ENCODE results near the gene GGTLC2. TPM values are rescaled to one million over a fixed set of nuclear protein-coding genes. Genes with fewer than 3 reads are reported as not detected.
A peak's percentile ranks its signal among the peaks of the same experiment; 100 is the strongest.

The GGTLC2 gene
- total RNA-seq, 4 donors from 2014 or later, result not detected

- DNase-seq, result no peak
- Histone ChIP-seq H3K4me1 (peaks cover 0 to 9% (median 0%) of the 10 kb centered on the region in 3 donors), H3K27me3 (no peaks in the 10 kb centered on the region), H3K4me3 (no peak overlapping the region), H3K27ac (no peak overlapping the region), H3K36me3 (no peaks in the 10 kb centered on the region), H3K9me3 (no peaks in the 10 kb centered on the region)
- TF ChIP-seq CTCF (IDR thresholded peaks at IDR 0.05) (peak; percentile 33 to 70 (median 48)), POLR2A (IDR thresholded peaks at IDR 0.05) (no peak)
- 22 to 33% methylated on average over 4 to 6 of the region's 8 CpGs for WGBS, 2 donors
- intact Hi-C loops (cut with DNase I), result no loop called here
Observed at GRCh38 chr22:22692707-22693530, 48.5 kb downstream of the GGTLC2 start.

GRCh38 chr22:22693531-22693884 lies 49.1 kb downstream of the GGTLC2 start:
- WGBS, 2 donors, result 51 to 63% methylated on average over 2 of the region's 2 CpGs
- no peak for TF ChIP-seq CTCF (IDR thresholded peaks at IDR 0.05)
- no peak overlapping the region for H3K27ac ChIP-seq
- intact Hi-C loops (cut with DNase I), result no loop called here
- no peaks in the 10 kb centered on the region for H3K36me3 ChIP-seq
- H3K9me3 ChIP-seq, result no peaks in the 10 kb centered on the region
- no peak for DNase-seq
- no peak overlapping the region for H3K4me3 ChIP-seq
- no peaks in the 10 kb centered on the region for H3K27me3 ChIP-seq
- peaks cover 0 to 9% (median 0%) of the 10 kb centered on the region in 3 donors for H3K4me1 ChIP-seq

- H3K9me3 ChIP-seq, result no peaks in the 10 kb centered on the region
- intact Hi-C loops (cut with DNase I), result no loop called here
- no peak for TF ChIP-seq CTCF (IDR thresholded peaks at IDR 0.05)
- TF ChIP-seq POLR2A (IDR thresholded peaks at IDR 0.05), result no peak
- H3K27ac ChIP-seq, result no peak overlapping the region
- WGBS, 2 donors, result 17% methylated on average over 1 of the region's 1 CpG; no CpG with 5 or more reads in 1 of the 2 donors
- no peaks in the 10 kb centered on the region for H3K27me3 ChIP-seq
- DNase-seq, result no peak
- H3K4me1 ChIP-seq, result peaks cover 0 to 9% (median 0%) of the 10 kb centered on the region in 3 donors
- no peaks in the 10 kb centered on the region for H3K36me3 ChIP-seq
- H3K4me3 ChIP-seq, result no peak overlapping the region
Observed at GRCh38 chr22:22694106-22694505, 49.7 kb downstream of the GGTLC2 start.

- H3K36me3 ChIP-seq, result no peaks in the 10 kb centered on the region
- no peaks in the 10 kb centered on the region for H3K9me3 ChIP-seq
- intact Hi-C loops (cut with DNase I), result no loop called here
- 87 to 88% methylated on average over 3 to 5 of the region's 5 CpGs for WGBS, 2 donors
- H3K4me3 ChIP-seq, result no peak overlapping the region
- DNase-seq, result no peak
- no peak for TF ChIP-seq POLR2A (IDR thresholded peaks at IDR 0.05)
- TF ChIP-seq CTCF (IDR thresholded peaks at IDR 0.05), result no peak
- H3K27me3 ChIP-seq, result peaks cover 0 to 2% (median 0%) of the 10 kb centered on the region in 4 donors
- no peak overlapping the region for H3K27ac ChIP-seq
- H3K4me1 ChIP-seq, result peaks cover 0 to 9% (median 0%) of the 10 kb centered on the region in 3 donors
Observed at GRCh38 chr22:22696104-22696503, 51.7 kb downstream of the GGTLC2 start.

Small RNA genes within 50 kb of the gene (small RNA-seq; reads per million reads assigned to genes)
- gene AC244250.2 (0 reads per million in 4 donors), gene IGLV3-29 (0 reads per million in 4 donors), gene IGLVVI-25-1 (0 reads per million in 4 donors)

Other genes with a start within 250 kb of the GGTLC2 start
- under 1 TPM in 3 of 4 donors, not detected in 1; 0.08 to 0.19 (median 0.18) TPM for gene ZNF280B, start 135.9 kb upstream of the GGTLC2 start, total RNA-seq
- gene ZNF280A, start 124.3 kb upstream of the GGTLC2 start, total RNA-seq, result not detected
- not detected for gene PRAME, start 85.3 kb upstream of the GGTLC2 start, total RNA-seq
- 10 to 100 TPM in 1 of 4 donors, 1 to 10 TPM in 1, not detected in 2; 5.0 to 20.7 TPM for gene IGLL5, start 243.2 kb downstream of the GGTLC2 start, total RNA-seq